NT2/D1 (cell line): ENCODE data around the gene ANKRD27.

Experiments
- DNase-seq: peaks from one replicate; pipeline ENCODE4 v3.0.0-alpha.2; 2011; ENCODE audit warnings: low read depth, low spot score
- H3K27me3 ChIP-seq: 2 replicates; pipeline ENCODE4 v1.6.0; 2011; ENCODE audit warnings: mild to moderate bottlenecking; ENCODE audit not compliant: insufficient read length, insufficient read depth
- H3K36me3 ChIP-seq: 2 replicates; pipeline ENCODE4 v1.6.1; 2011; ENCODE audit warnings: mild to moderate bottlenecking, low read length, mixed read lengths; ENCODE audit not compliant: insufficient read depth, insufficient read length
- H3K4me1 ChIP-seq: 2 replicates; pipeline ENCODE4 v1.5.1; 2011; ENCODE audit not compliant: insufficient read depth, insufficient read length
- H3K4me3 ChIP-seq: 2 replicates; pipeline ENCODE4 v1.5.1; 2011; ENCODE audit warnings: low read depth; ENCODE audit not compliant: insufficient read length
- H3K9ac ChIP-seq: 2 replicates; pipeline ENCODE4 v1.6.0; 2011; ENCODE audit warnings: low read depth; ENCODE audit not compliant: insufficient read length
- H3K9me3 ChIP-seq: 2 replicates; pipeline ENCODE4 v1.5.1; 2011; ENCODE audit warnings: mild to moderate bottlenecking, low read length; ENCODE audit not compliant: insufficient read depth
- SUZ12 ChIP-seq: IDR thresholded peaks from 2 replicates; pipeline ENCODE4 v1.6.1; 2011; ENCODE audit not compliant: insufficient read length, insufficient read depth; ENCODE audit errors: extremely low read depth
- YY1 ChIP-seq: IDR thresholded peaks from 2 replicates; pipeline ENCODE4 v1.6.1; 2011; ENCODE audit not compliant: insufficient read length, insufficient read depth
- ZNF274 ChIP-seq: IDR thresholded peaks from 2 replicates; pipeline ENCODE4 v1.6.1; 2011; ENCODE audit warnings: mild to moderate bottlenecking, low read depth, low read length

The ANKRD27 gene

GRCh38 chr19:32570081-32570785 is 104.7 kb downstream of the ANKRD27 start:
- H3K4me3 ChIP-seq = no peak overlapping the region
- H3K4me1 ChIP-seq = no peaks in the 10 kb centered on the region
- DNase-seq = no peak
- no peaks in the 10 kb centered on the region for H3K9me3 ChIP-seq
- H3K36me3 ChIP-seq = no peaks in the 10 kb centered on the region
- TF ChIP-seq SUZ12 (no peak), YY1 (no peak), ZNF274 (no peak)
- H3K27me3 ChIP-seq = no peaks in the 10 kb centered on the region
- no peak overlapping the region for H3K9ac ChIP-seq

DNA sequence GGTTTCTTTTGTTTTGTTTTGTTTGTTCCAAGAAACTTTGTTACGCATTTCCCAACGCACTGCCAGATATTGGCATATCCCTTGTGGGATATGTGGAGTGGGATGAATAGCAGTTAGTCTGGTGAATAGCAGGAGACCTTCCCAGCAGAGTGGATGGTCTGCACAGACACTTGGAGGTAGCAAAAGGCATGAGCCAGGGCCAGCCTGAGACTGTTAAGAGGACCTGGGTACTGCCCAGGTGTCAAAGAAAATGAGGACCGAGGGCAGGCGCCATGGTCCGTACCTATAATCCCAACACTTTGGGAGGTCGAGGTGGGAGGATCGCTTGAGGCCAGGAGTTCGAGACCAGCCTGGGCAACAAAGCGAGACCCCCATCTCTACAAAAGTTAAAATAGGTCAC is 107.5 kb downstream of the ANKRD27 start:
- H3K4me3 ChIP-seq = no peak overlapping the region
- no peaks in the 10 kb centered on the region for H3K36me3 ChIP-seq
- no peak for TF ChIP-seq ZNF274
- no peak for TF ChIP-seq YY1
- TF ChIP-seq SUZ12 = no peak
- no peaks in the 10 kb centered on the region for H3K9me3 ChIP-seq
- no peak overlapping the region for H3K9ac ChIP-seq
- no peak for DNase-seq
- no peaks in the 10 kb centered on the region for H3K27me3 ChIP-seq
- no peaks in the 10 kb centered on the region for H3K4me1 ChIP-seq

DNA sequence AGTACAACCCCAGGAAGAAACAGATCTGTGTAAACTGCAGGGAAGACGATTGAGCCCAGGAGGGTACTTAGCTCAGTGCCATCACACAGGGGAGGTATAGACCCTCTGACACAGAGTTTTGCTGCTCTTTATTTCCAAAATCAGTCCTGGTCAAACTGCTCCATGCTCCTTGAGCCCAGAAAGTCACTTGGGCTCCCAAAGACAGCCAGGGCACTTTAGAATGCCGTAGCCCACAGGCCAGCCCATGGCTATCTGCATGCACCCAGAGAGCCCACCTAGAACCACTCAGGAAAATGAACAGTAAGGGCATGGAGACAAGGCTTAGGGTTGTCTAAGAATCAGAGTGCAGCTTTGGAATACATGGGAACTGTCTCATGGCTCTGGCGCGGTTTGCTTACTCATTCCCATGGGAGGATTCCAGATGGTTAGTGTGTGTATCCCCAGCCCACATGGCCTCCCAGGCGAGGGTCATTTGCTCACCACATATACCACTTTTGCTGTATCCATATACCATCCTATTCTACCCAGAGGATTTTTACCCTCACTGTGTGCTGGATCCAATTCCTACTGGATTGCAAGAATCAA is 108.6 kb downstream of the ANKRD27 start:
- H3K36me3 ChIP-seq = no peaks in the 10 kb centered on the region
- no peak overlapping the region for H3K9ac ChIP-seq
- H3K4me1 ChIP-seq = no peaks in the 10 kb centered on the region
- no peaks in the 10 kb centered on the region for H3K9me3 ChIP-seq
- DNase-seq = no peak
- H3K27me3 ChIP-seq = no peaks in the 10 kb centered on the region
- TF ChIP-seq SUZ12 (no peak), ZNF274 (no peak), YY1 (no peak)
- H3K4me3 ChIP-seq = no peak overlapping the region

DNA sequence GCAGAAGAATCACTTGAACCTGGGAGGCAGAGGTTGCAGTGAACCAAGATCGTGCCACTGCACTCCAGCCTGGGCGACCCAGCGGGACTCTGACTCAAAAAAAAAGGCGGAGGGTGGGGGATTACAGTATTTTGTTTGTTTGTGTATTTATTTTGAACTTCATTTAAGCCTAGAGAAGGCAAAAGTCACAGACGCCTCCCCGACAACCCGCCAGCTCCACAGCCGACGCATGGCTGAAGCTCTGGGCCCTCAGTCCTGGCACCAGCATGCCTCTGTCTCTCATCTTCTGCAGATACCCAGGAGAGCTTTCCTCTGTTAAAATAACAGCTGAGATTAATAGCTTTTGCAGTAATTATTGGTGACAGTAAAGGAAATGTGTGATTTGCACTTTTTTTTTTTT is 111.2 kb downstream of the ANKRD27 start:
- Histone ChIP-seq H3K4me3 (no peak overlapping the region), H3K36me3 (no peaks in the 10 kb centered on the region), H3K27me3 (no peaks in the 10 kb centered on the region), H3K4me1 (no peaks in the 10 kb centered on the region), H3K9me3 (no peaks in the 10 kb centered on the region), H3K9ac (no peak overlapping the region)
- TF ChIP-seq SUZ12 (no peak), YY1 (no peak), ZNF274 (no peak)
- DNase-seq = no peak

GRCh38 chr19:32558607-32559228 is 116.3 kb downstream of the ANKRD27 start:
- no peaks in the 10 kb centered on the region for H3K27me3 ChIP-seq
- no peak for DNase-seq
- no peaks in the 10 kb centered on the region for H3K36me3 ChIP-seq
- H3K9ac ChIP-seq = no peak overlapping the region
- TF ChIP-seq YY1 = no peak
- no peak for TF ChIP-seq ZNF274
- TF ChIP-seq SUZ12 = no peak
- no peaks in the 10 kb centered on the region for H3K9me3 ChIP-seq
- no peaks in the 10 kb centered on the region for H3K4me1 ChIP-seq
- no peak overlapping the region for H3K4me3 ChIP-seq

DNA sequence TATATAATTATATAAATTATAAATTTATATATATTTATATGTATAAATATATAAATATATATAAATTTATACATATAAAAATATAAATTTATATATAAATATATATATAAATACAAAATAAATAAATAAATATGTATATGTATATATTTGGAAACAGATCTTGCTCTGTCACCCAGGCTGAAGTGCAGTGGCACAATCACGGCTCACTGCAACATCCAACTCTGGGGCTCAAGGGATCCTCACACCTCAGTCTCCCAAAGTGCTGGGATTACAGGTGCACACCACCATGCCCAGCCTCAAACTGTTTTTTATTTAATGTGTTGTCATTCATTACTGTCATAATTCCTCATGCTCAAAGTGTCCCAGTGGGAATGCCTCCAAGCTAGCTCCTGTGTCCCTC is 119.2 kb downstream of the ANKRD27 start:
- Histone ChIP-seq H3K9ac (no peak overlapping the region), H3K4me3 (no peak overlapping the region), H3K36me3 (no peaks in the 10 kb centered on the region), H3K4me1 (no peaks in the 10 kb centered on the region), H3K9me3 (no peaks in the 10 kb centered on the region), H3K27me3 (no peaks in the 10 kb centered on the region)
- DNase-seq = no peak
- TF ChIP-seq SUZ12 = no peak
- TF ChIP-seq ZNF274 = no peak

DNA sequence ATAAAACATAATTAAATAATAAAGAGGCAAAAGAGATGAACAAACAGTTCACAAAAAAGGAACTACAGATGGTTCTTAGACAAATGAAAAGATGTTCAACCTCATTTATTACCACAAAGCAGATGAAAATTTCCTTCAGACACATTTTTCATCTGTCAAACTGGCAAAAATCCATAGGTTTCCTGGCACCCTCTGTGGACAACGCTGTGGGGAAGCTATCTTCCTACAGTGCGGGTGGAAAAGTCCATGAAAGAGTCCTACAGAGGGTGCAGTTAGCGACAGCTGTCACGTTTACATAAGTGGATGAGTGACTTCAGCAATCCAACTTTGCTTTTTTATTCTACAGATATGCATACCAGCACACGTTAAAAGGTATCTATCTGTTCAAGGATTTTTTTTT is 124.3 kb downstream of the ANKRD27 start:
- H3K36me3 ChIP-seq = no peaks in the 10 kb centered on the region
- TF ChIP-seq ZNF274 (no peak), SUZ12 (no peak), YY1 (no peak)
- no peaks in the 10 kb centered on the region for H3K4me1 ChIP-seq
- H3K9ac ChIP-seq = no peak overlapping the region
- H3K27me3 ChIP-seq = no peaks in the 10 kb centered on the region
- no peaks in the 10 kb centered on the region for H3K9me3 ChIP-seq
- DNase-seq = no peak
- H3K4me3 ChIP-seq = no peak overlapping the region
